ENCODE results near the gene SZT2. TPM values are rescaled to one million over a fixed set of nuclear protein-coding genes. Genes with fewer than 3 reads are reported as not detected.

The SZT2 gene
- total and polyA plus RNA-seq, 2 of the 4 experiments (the other 2 are of a cell fraction) = 9.5 to 14.3 TPM

DNA sequence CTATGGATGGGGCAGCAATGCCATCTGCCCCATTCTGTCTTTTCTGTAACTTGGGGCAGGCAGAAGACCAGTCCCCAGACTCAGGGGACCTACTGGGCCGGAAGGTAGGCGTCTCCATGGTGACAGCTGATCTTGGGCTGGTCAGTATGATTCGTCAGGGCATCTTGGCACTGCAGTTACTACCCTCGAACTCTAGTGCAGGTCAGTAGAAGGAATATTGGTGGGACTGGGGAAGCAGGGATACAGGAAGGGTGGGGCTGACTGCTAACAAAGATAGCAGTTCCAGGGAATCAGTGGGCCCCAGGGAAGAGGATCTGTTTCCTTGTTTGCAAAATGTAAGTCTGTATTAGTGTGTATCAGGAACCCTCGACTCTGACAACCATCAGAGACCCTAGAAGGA lies 26.2 kb downstream of the SZT2 start:
- Histone ChIP-seq H3K9ac (ENCODE audit: low read depth, low read length) (no peak overlapping the region), H2BK20ac (ENCODE audit: low read depth, low read length) (no peak overlapping the region), H3K4me2 (ENCODE audit: low read depth, low read length) (no peak overlapping the region), H3K4me3 (ENCODE audit: insufficient read depth, low read depth, low read length) (no peak overlapping the region), H3K4me1 (ENCODE audit: control insufficient read depth, insufficient read depth, low read length) (no peaks in the 10 kb centered on the region), H2AFZ (replicated peaks; ENCODE audit: low read length, poor library complexity) (no peak overlapping the region), H3K9me1 (ENCODE audit: insufficient read depth, low read length) (no peaks in the 10 kb centered on the region), H3K27ac (ENCODE audit: insufficient read depth, low read length) (no peak overlapping the region), H2BK5ac (ENCODE audit: low read depth, low read length, poor library complexity, severe bottlenecking) (no peak overlapping the region), H4K91ac (ENCODE audit: insufficient read depth, low read depth, low read length) (no peak overlapping the region), H3K4ac (ENCODE audit: low read depth, low read length) (no peak overlapping the region), H3K36me3 (ENCODE audit: control insufficient read depth, insufficient read depth, low read length) (peaks cover 44% of the 10 kb centered on the region), H3K79me1 (ENCODE audit: low read depth in 1 of 2, low read length in 2 of 2) (peaks cover 0 to 6% of the 10 kb centered on the region in 2 experiments; a peak in 2 of 4 replicates), H2AK5ac (ENCODE audit: low read depth, low read length) (no peak overlapping the region), H3K14ac (replicated peaks; ENCODE audit: low read depth, low read length) (no peak overlapping the region), H4K8ac (ENCODE audit: low read depth in 2 of 2, low read length in 2 of 2) (no peak overlapping the region), H4K20me1 (ENCODE audit: insufficient read depth, low read length) (no peaks in the 10 kb centered on the region), H3K18ac (ENCODE audit: low read depth, low read length) (no peak overlapping the region), H2AK9ac (replicated peaks; ENCODE audit: low read depth, low read length, poor library complexity) (no peak overlapping the region), H3K23ac (ENCODE audit: low read depth, low read length) (no peak overlapping the region), H2BK15ac (ENCODE audit: low read depth, low read length) (no peak overlapping the region), H3K27me3 (ENCODE audit: control insufficient read depth, insufficient read depth, low read length) (no peaks in the 10 kb centered on the region), H4K5ac (ENCODE audit: low read depth, low read length) (no peak overlapping the region), H3K56ac (ENCODE audit: extremely low read depth, insufficient read depth, low read length) (no peak overlapping the region), H2BK120ac (ENCODE audit: low read depth, low read length) (no peak overlapping the region), H3K9me3 (ENCODE audit: control insufficient read depth, insufficient read depth, low read length) (no peaks in the 10 kb centered on the region)
- in situ Hi-C loops (cut with MboI; ENCODE audit: low sequenced_read_pairs) (loop anchor here (25.0 kb wide), 1 partner anchor 504 kb away; no protein-coding TSS in a partner anchor), dilution Hi-C loops (cut with HindIII; ENCODE audit: low sequenced_read_pairs, unreplicated experiment) (no loop called here), intact Hi-C loops (cut with micrococcal nuclease) (no loop called here)
- ChIA-PET POLR2A (ENCODE audit: unreplicated experiment) (no interaction called here), CTCF (no interaction called here)
- DNase-seq = no peak
- no peak for ATAC-seq (ENCODE audit: low read depth)
- TF ChIP-seq MAFK (IDR thresholded peaks at IDR 0.05; ENCODE audit: low read depth, low read length) (no peak), CTCF (conservative IDR thresholded peaks at IDR 0.05; ENCODE audit: low read depth, low read length) (no peak), BHLHE40 (IDR thresholded peaks at IDR 0.05; ENCODE audit: low read depth, low read length) (no peak), RCOR1 (IDR thresholded peaks at IDR 0.05; ENCODE audit: insufficient replicate concordance, low read length) (no peak), POLR2A (IDR thresholded peaks at IDR 0.05; ENCODE audit: low read depth, low read length) (no peak), RAD21 (IDR thresholded peaks at IDR 0.05; ENCODE audit: low read length) (no peak), NFE2L2 (IDR thresholded peaks at IDR 0.05; ENCODE audit: low read depth, low read length) (no peak), FOS (IDR thresholded peaks at IDR 0.05; ENCODE audit: low read depth, low read length) (no peak), MAZ (IDR thresholded peaks at IDR 0.05; ENCODE audit: borderline replicate concordance, low read depth, low read length) (no peak), MXI1 (IDR thresholded peaks at IDR 0.05; ENCODE audit: borderline replicate concordance, low read depth, low read length) (no peak), CEBPB (IDR thresholded peaks at IDR 0.05; ENCODE audit: low read depth, low read length) (no peak)
- 95% methylated on average over 3 of the region's 5 CpGs; no CpG with 5 or more reads in 1 of the 2 experiments for WGBS, 2 experiments (ENCODE audit: extremely low coverage in 2 of 2, insufficient read length in 1 of 2)
- BruUV-seq (replicated peaks) = no TSS peak
